ENCODE results near the gene MYO1B. TPM values are rescaled to one million over a fixed set of nuclear protein-coding genes. Genes with fewer than 3 reads are reported as not detected.

The MYO1B gene
- polyA plus RNA-seq, 3 donors, result 0.01 TPM; not detected in 2

- intact Hi-C loops (cut with micrococcal nuclease), result no loop called here
- TF ChIP-seq CTCF (IDR thresholded peaks at IDR 0.05), result no peak
- no peak overlapping the region for H3K9ac ChIP-seq (ENCODE audit: insufficient read depth, low read length, poor library complexity, severe bottlenecking)
- no peak overlapping the region for H3K27ac ChIP-seq (ENCODE audit: low read depth in 1 of 2, low read length in 2 of 2)
- no peak overlapping the region for H3K27ac Mint-ChIP-seq
- H3K4me1 Mint-ChIP-seq, result peaks cover 12% of the 10 kb centered on the region
- H4K20me1 ChIP-seq (ENCODE audit: insufficient read depth, low read length), result no peaks in the 10 kb centered on the region
- H3K27me3 ChIP-seq (ENCODE audit: control insufficient read depth in 2 of 2, insufficient read depth in 2 of 2, low read length in 2 of 2), result peaks cover 23 to 31% of the 10 kb centered on the region in 2 donors
- H3K36me3 Mint-ChIP-seq, result no peaks in the 10 kb centered on the region
- H3K4me3 Mint-ChIP-seq, result no peak overlapping the region
- no peak overlapping the region for H3K4me3 ChIP-seq (replicated peaks in 1 of 3; ENCODE audit: low read depth in 2 of 3, low read length in 3 of 3)
- H3K4me2 ChIP-seq (replicated peaks; ENCODE audit: extremely low read depth, low read length, poor library complexity, severe bottlenecking), result no peak overlapping the region
- WGBS (ENCODE audit: insufficient coverage), result 20% methylated on average over 1 of the region's 2 CpGs
- H3K79me2 ChIP-seq (ENCODE audit: insufficient read depth, low read length), result no peaks in the 10 kb centered on the region
- H2AFZ ChIP-seq (ENCODE audit: insufficient read depth, low read depth, low read length, poor library complexity, severe bottlenecking), result no peak overlapping the region
- H3K4me1 ChIP-seq (ENCODE audit: control insufficient read depth in 1 of 2, insufficient read depth in 2 of 2, low read length in 2 of 2), result peaks cover 7 to 15% of the 10 kb centered on the region in 2 donors
- H3K27me3 Mint-ChIP-seq (ENCODE audit: low read depth in 3 of 3), result peaks cover 29 to 32% (median 29%) of the 10 kb centered on the region in 3 donors
- no peaks in the 10 kb centered on the region for H3K36me3 ChIP-seq (replicated peaks in 1 of 2; ENCODE audit: control insufficient read depth in 1 of 2, insufficient read depth in 2 of 2, low read length in 2 of 2)
- H3K9me3 Mint-ChIP-seq, result peaks cover 0 to 6% (median 2%) of the 10 kb centered on the region in 7 donors
- peaks cover 0 to 2% of the 10 kb centered on the region in 2 donors for H3K9me3 ChIP-seq (replicated peaks in 1 of 2; ENCODE audit: control insufficient read depth in 1 of 2, insufficient read depth in 1 of 2, low read length in 2 of 2)
- DNase-seq, result no peak
These were observed 4.1 kb downstream of the MYO1B start for GRCh38 chr2:191249156-191249813.

- Histone ChIP-seq H3K4me1 (ENCODE audit: control insufficient read depth in 1 of 2, insufficient read depth in 2 of 2, low read length in 2 of 2) (peaks cover 7 to 9% of the 10 kb centered on the region in 2 donors), H3K9me3 (replicated peaks in 1 of 2; ENCODE audit: control insufficient read depth in 1 of 2, insufficient read depth in 1 of 2, low read length in 2 of 2) (no peaks in the 10 kb centered on the region), H3K9ac (ENCODE audit: insufficient read depth, low read length, poor library complexity, severe bottlenecking) (no peak overlapping the region), H2AFZ (ENCODE audit: insufficient read depth, low read depth, low read length, poor library complexity, severe bottlenecking) (no peak overlapping the region), H3K27me3 (ENCODE audit: control insufficient read depth in 2 of 2, insufficient read depth in 2 of 2, low read length in 2 of 2) (peaks cover 15 to 24% of the 10 kb centered on the region in 2 donors), H3K4me3 (replicated peaks in 1 of 3; ENCODE audit: low read depth in 2 of 3, low read length in 3 of 3) (no peak overlapping the region), H4K20me1 (ENCODE audit: insufficient read depth, low read length) (no peaks in the 10 kb centered on the region), H3K79me2 (ENCODE audit: insufficient read depth, low read length) (no peaks in the 10 kb centered on the region), H3K27ac (ENCODE audit: low read depth in 1 of 2, low read length in 2 of 2) (no peak overlapping the region), H3K4me2 (replicated peaks; ENCODE audit: extremely low read depth, low read length, poor library complexity, severe bottlenecking) (no peak overlapping the region), H3K36me3 (replicated peaks in 1 of 2; ENCODE audit: control insufficient read depth in 1 of 2, insufficient read depth in 2 of 2, low read length in 2 of 2) (no peaks in the 10 kb centered on the region)
- Mint-ChIP-seq H3K27ac (no peak overlapping the region), H3K4me3 (no peak overlapping the region), H3K27me3 (ENCODE audit: low read depth in 3 of 3) (peaks cover 22 to 24% (median 22%) of the 10 kb centered on the region in 3 donors), H3K9me3 (peaks cover 0 to 6% (median 2%) of the 10 kb centered on the region in 7 donors), H3K4me1 (peaks cover 9% of the 10 kb centered on the region), H3K36me3 (no peaks in the 10 kb centered on the region)
- no peak for DNase-seq
- WGBS (ENCODE audit: insufficient coverage), result no CpG with 5 or more reads among the region's 1 CpG
- intact Hi-C loops (cut with micrococcal nuclease), result no loop called here
- no peak for TF ChIP-seq CTCF (IDR thresholded peaks at IDR 0.05)
These were observed 5.2 kb downstream of the MYO1B start for GRCh38 chr2:191250400-191250799.

Measured in CD14-positive monocyte (primary cell).